Measurements from ENCODE around the gene PSMD9. TPM values are rescaled to one million over a fixed set of nuclear protein-coding genes. Genes with fewer than 3 reads are reported as not detected.
"Not testable (repeated sequence)": the region's sequence is repeated elsewhere in the genome, so short reads cannot be mapped to it uniquely, and the experiment has no call there.

PSMD9 gene
- total and polyA plus RNA-seq, 10 of the 15 experiments (the other 5 are each of a cell fraction or from before 2014, with no cell fraction given): 14.6 to 152 (median 58.1) TPM

- Histone ChIP-seq H3K27me3 (replicated peaks in 1 of 2; ENCODE audit: control insufficient read depth in 2 of 2, insufficient read depth in 2 of 2, low read length in 1 of 2) (no peaks in the 10 kb centered on the region), H3K4me2 (ENCODE audit: control insufficient read depth, insufficient read depth) (no peak overlapping the region), H3K79me2 (ENCODE audit: control insufficient read depth, insufficient read depth, low read length) (no peaks in the 10 kb centered on the region), H4K20me1 (ENCODE audit: control insufficient read depth, insufficient read depth) (no peaks in the 10 kb centered on the region), H3K36me3 (ENCODE audit: control insufficient read depth in 2 of 2, insufficient read depth in 2 of 2, low read length in 1 of 2) (no peaks in the 10 kb centered on the region), H3K4me1 (ENCODE audit: control insufficient read depth, insufficient read depth, low read length) (no peaks in the 10 kb centered on the region), H3K9ac (ENCODE audit: control insufficient read depth, insufficient read depth, low read length) (no peak overlapping the region), H3K9me3 (replicated peaks; ENCODE audit: control insufficient read depth, insufficient read depth, low read length) (no peaks in the 10 kb centered on the region), H2AFZ (ENCODE audit: control insufficient read depth, low read depth, low read length) (no peak overlapping the region), H3K27ac (ENCODE audit: control insufficient read depth, insufficient read depth) (no peak overlapping the region), H3K4me3 (no peak overlapping the region)
- DNase-seq (ENCODE audit: low read depth, low spot score): no peak
- ChIA-PET SMC1A (ENCODE audit: uncharacterized antibody, unreplicated experiment) (interaction anchor here (1.1 kb wide), 1 partner anchor 13 kb away, joined by 3 read pairs; the partner anchor contains the start of gene PSMD9), POLR2A (no interaction called here), RAD21 (ENCODE audit: unreplicated experiment) (no interaction called here), CTCF (interaction anchor here (1.1 to 1.6 kb wide), 3 partner anchors 13 to 81 kb away, joined by 3 to 5 read pairs (median 4); partner anchors contain the start of gene PSMD9)
- no peak for ATAC-seq
- BruUV-seq (replicated peaks): no TSS peak
- no peak for FAIRE-seq
- intact Hi-C loops (cut with micrococcal nuclease; ENCODE audit: unreplicated experiment) (no loop called here), in situ Hi-C loops (cut with MboI) (no loop called here)
- no peak for TF ChIP-seq BHLHE40 (IDR thresholded peaks at IDR 0.05; ENCODE audit: borderline replicate concordance in 1 of 2, low read depth in 2 of 2, low read length in 1 of 2)
- WGBS (ENCODE audit: insufficient coverage, insufficient replicate concordance, low lambda C conversion rate, missing lambda C conversion rate): 54% methylated on average over 6 of the region's 6 CpGs
Observed at GRCh38 chr12:121875582-121875981, 13.0 kb upstream of the PSMD9 start.

GRCh38 chr12:121876080-121876447 lies 12.5 kb upstream of the PSMD9 start:
- H3K9ac ChIP-seq (ENCODE audit: control insufficient read depth, insufficient read depth, low read length); H2AFZ ChIP-seq (ENCODE audit: control insufficient read depth, low read depth, low read length); H3K4me2 ChIP-seq (ENCODE audit: control insufficient read depth, insufficient read depth); H3K36me3 ChIP-seq (ENCODE audit: control insufficient read depth in 2 of 2, insufficient read depth in 2 of 2, low read length in 1 of 2); FAIRE-seq; intact Hi-C loops (cut with micrococcal nuclease; ENCODE audit: unreplicated experiment); RAD21 ChIA-PET (ENCODE audit: unreplicated experiment); H3K4me3 ChIP-seq; H3K27ac ChIP-seq (ENCODE audit: control insufficient read depth, insufficient read depth); POLR2A ChIA-PET; BruUV-seq (replicated peaks); H3K4me1 ChIP-seq (ENCODE audit: control insufficient read depth, insufficient read depth, low read length); in situ Hi-C loops (cut with MboI); DNase-seq (ENCODE audit: low read depth, low spot score); H3K27me3 ChIP-seq (replicated peaks in 1 of 2; ENCODE audit: control insufficient read depth in 2 of 2, insufficient read depth in 2 of 2, low read length in 1 of 2); H4K20me1 ChIP-seq (ENCODE audit: control insufficient read depth, insufficient read depth); H3K9me3 ChIP-seq (replicated peaks; ENCODE audit: control insufficient read depth, insufficient read depth, low read length); H3K79me2 ChIP-seq (ENCODE audit: control insufficient read depth, insufficient read depth, low read length); ATAC-seq: not testable (repeated sequence)
- ChIA-PET SMC1A (ENCODE audit: uncharacterized antibody, unreplicated experiment) (interaction anchor here (1.1 kb wide), 1 partner anchor 12 kb away, joined by 3 read pairs; the partner anchor contains the start of gene PSMD9), CTCF (interaction anchor here (1.1 to 1.6 kb wide), 3 partner anchors 12 to 82 kb away, joined by 3 to 5 read pairs (median 4); partner anchors contain the start of gene PSMD9)
- WGBS (ENCODE audit: insufficient coverage, insufficient replicate concordance, low lambda C conversion rate, missing lambda C conversion rate): 55% methylated on average over 8 of the region's 8 CpGs

Measured in GM12878 (cell line).